GM12878 (cell line): ENCODE data around the gene FGFBP1.

Experiments
- ATF2 ChIP-seq: IDR thresholded peaks from 2 replicates; pipeline ENCODE4 v1.6.1; 2012; ENCODE audit warnings: low read length, inconsistent platforms
- EZH2 ChIP-seq: IDR thresholded peaks from 2 replicates; pipeline ENCODE4 v1.6.1; 2012; ENCODE audit warnings: low read depth, mild to moderate bottlenecking, control low read depth, inconsistent platforms, low read length, borderline replicate concordance; ENCODE audit not compliant: control insufficient read depth
- PML ChIP-seq: IDR thresholded peaks from 2 replicates; pipeline ENCODE4 v1.6.1; 2012; ENCODE audit warnings: low read length, inconsistent platforms
- REST ChIP-seq: IDR thresholded peaks from 2 replicates; pipeline ENCODE4 v1.6.1; 2012; ENCODE audit warnings: mild to moderate bottlenecking, low read depth, low read length
- SREBF2 ChIP-seq: IDR thresholded peaks from 2 replicates; pipeline ENCODE4 v1.6.1; 2012; ENCODE audit warnings: mild to moderate bottlenecking, low read length
- TAF1 ChIP-seq: IDR thresholded peaks from 2 replicates; pipeline ENCODE4 v1.6.1; 2011; ENCODE audit warnings: mild to moderate bottlenecking, low read depth, low read length, borderline replicate concordance

GRCh38 chr4:15988222-15988621 lies 49.7 kb upstream of the FGFBP1 start:
- TF ChIP-seq EZH2 = no peak
- no peak for TF ChIP-seq REST
- TF ChIP-seq SREBF2 = no peak
- no peak for TF ChIP-seq TAF1
- TF ChIP-seq PML = no peak
- no peak for TF ChIP-seq ATF2
